Prostate gland (tissue), 2 donors: ENCODE data around the gene OR2M2.

ENCODE experiments used
- POLR2A ChIP-seq: fragments of 450-650 bp; IDR thresholded peaks from one replicate; pipeline ENCODE4 v1.6.1; 2016; ENCODE audit warnings: antibody characterized with exemption, mild to moderate bottlenecking
- TF ChIP-seq, protein P1 (sequence below), 4 experiments: fragments of 200-600 bp in 2 of 4; fragments of 450-650 bp in 2 of 4; sonication (generic) in 2 of 4; IDR thresholded peaks; 1 replicate in 3 of 4; 2 replicates in 1 of 4; pipeline ENCODE4 v1.5.1; 2016 to 2019; ENCODE audit warnings: antibody characterized with exemption in 4 of 4, mild to moderate bottlenecking in 2 of 4, moderate library complexity in 2 of 4

DNA sequence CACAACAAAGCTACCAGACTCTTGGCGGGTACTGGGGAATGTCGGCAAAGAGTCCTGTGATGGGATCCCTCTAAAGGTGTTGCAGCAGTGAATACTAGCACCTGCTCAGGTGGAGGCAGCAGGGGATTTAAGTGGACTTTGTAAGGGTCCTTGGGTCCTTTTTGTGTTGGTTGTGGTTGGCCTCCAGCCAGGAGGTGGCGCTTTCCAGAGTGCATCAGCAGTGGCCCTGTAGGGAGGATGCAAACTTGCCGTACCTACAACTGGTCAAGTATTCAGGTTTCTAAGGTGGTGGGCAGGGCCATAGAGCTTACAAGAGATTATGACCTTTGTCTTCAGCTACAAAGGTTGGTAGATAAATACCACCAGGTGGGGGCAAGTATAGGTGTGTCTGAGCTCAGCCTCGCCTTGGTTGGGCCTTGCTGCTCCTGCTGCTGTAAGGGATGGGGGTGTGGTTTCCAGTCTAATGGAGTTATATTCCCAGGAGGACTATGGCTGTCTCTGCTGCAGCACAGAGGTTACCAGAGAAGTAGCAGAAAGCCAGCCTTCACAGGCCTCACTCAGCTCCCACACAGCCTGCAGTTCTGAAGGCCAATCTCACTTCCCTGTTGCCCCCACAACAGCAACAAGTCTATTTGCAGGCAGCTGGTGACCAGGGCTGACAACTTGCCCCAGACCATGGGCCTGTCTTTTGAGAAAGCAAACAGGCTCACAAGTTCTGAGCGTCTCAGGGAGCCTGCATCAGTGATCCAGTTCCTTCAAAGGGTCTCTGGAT is 22.4 kb upstream of the OR2M2 start:
- TF ChIP-seq, protein P1, sequence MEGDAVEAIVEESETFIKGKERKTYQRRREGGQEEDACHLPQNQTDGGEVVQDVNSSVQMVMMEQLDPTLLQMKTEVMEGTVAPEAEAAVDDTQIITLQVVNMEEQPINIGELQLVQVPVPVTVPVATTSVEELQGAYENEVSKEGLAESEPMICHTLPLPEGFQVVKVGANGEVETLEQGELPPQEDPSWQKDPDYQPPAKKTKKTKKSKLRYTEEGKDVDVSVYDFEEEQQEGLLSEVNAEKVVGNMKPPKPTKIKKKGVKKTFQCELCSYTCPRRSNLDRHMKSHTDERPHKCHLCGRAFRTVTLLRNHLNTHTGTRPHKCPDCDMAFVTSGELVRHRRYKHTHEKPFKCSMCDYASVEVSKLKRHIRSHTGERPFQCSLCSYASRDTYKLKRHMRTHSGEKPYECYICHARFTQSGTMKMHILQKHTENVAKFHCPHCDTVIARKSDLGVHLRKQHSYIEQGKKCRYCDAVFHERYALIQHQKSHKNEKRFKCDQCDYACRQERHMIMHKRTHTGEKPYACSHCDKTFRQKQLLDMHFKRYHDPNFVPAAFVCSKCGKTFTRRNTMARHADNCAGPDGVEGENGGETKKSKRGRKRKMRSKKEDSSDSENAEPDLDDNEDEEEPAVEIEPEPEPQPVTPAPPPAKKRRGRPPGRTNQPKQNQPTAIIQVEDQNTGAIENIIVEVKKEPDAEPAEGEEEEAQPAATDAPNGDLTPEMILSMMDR (IDR thresholded peaks at IDR 0.05) = no peak
- no peak for TF ChIP-seq POLR2A
